Stimulated activated naive B cell treated with anti-CD40 and anti-IgM and Interleukin-4, amounts not matched to agents 10 μg/mL and 1 μg/mL and 100 μg/mL, for 72 hours (primary cell): ENCODE data around the gene ARHGEF10L.

Experiments
- ATAC-seq, 2 donors: fragments of 150-1000 bp; cut with Tn5 transposase; replicated peaks; 2 replicates each; pipeline ENCODE4 v1.10.0; 2021; ENCODE audit warnings: moderate library complexity in 1 of 2
- DNase-seq: peaks from one replicate; pipeline ENCODE4 v3.0.0; 2021
- H3K27ac Mint-ChIP-seq: one replicate; pipeline ENCODE4 v1.8.0; 2022; ENCODE audit warnings: mild to moderate bottlenecking, mixed read lengths
- H3K27me3 Mint-ChIP-seq, 2 donors: one replicate each; pipeline ENCODE4 v1.8.0; 2022; ENCODE audit warnings: mixed read lengths in 2 of 2
- H3K36me3 Mint-ChIP-seq, 2 donors: one replicate each; pipeline ENCODE4 v1.8.0; 2022; ENCODE audit warnings: mixed read lengths in 2 of 2, mild to moderate bottlenecking in 1 of 2
- H3K4me1 Mint-ChIP-seq, 2 donors: one replicate each; pipeline ENCODE4 v1.8.0; 2022; ENCODE audit warnings: mixed read lengths in 2 of 2, mild to moderate bottlenecking in 1 of 2
- H3K4me3 Mint-ChIP-seq, 2 donors: one replicate each; pipeline ENCODE4 v1.8.0; 2022; ENCODE audit warnings: mild to moderate bottlenecking in 2 of 2, mixed read lengths in 2 of 2, moderate library complexity in 1 of 2
- H3K9me3 Mint-ChIP-seq, 2 donors: one replicate each; pipeline ENCODE4 v1.8.0; 2022; ENCODE audit warnings: mixed read lengths in 2 of 2, mild to moderate bottlenecking in 1 of 2

ARHGEF10L gene

DNA sequence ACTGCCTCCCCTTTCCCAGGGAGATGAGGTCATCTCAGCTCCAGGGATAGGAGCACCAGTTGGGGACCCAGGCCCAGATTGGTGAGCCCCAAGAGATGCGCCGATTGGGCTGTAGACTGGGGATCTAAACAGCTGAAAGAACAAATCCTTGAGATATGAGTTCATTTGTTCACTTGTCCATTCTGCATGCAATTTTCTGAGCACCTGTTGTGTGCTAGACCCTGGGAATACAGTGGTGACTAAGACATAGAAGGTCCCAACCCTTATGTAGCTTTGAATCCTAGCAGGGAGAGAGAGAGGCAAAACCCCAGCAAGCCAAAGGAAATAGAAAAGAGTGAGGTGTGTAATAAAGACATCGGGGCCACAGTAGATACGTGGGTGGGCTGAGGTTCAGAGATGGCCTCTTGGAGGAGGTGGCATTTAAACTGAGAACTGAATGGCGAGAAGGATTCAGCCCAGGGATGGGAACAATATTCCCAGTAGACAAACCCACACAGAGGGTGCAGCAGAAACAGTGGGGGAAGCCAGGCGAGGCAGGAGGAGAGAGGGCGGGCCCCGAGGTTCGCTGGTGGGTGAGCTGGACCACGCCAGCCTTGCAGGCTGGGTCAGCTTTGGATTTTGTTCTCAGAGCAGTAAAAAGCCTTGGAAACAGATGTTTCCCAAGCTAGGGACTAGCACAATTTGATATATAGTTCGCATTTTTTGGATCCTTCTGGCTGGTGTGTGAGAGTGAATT is 110.0 kb downstream of the ARHGEF10L start:
- Mint-ChIP-seq H3K4me3 (no peak overlapping the region), H3K27ac (no peak overlapping the region), H3K27me3 (peaks cover 0 to 1% of the 10 kb centered on the region in 2 donors), H3K36me3 (no peaks in the 10 kb centered on the region), H3K4me1 (no peaks in the 10 kb centered on the region), H3K9me3 (no peaks in the 10 kb centered on the region)
- DNase-seq (no peak), ATAC-seq (no peak)

DNA sequence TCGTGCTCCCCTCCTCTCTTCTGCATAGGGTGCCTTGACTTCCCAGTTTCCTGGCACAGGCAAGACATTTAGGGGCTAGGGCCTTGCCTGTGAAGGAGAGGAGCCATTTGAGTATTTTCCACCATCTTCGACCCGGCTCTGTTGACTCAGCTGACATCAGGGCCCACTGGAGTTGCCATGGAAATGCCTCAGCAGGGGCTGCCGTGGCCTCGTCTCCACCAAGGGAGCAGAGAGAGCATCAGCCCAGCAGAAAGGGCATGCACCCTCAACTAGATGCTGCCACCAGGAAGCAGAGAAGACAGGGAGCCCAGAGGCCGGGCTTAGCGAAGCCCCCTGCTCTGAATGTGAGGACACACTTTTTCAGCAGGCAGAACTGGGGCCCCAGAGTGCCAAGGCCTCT is 113.8 kb downstream of the ARHGEF10L start:
- no peaks in the 10 kb centered on the region for H3K4me1 Mint-ChIP-seq
- ATAC-seq (no peak), DNase-seq (no peak)
- H3K9me3 Mint-ChIP-seq: no peaks in the 10 kb centered on the region
- no peaks in the 10 kb centered on the region for H3K36me3 Mint-ChIP-seq
- no peaks in the 10 kb centered on the region for H3K27me3 Mint-ChIP-seq
- no peak overlapping the region for H3K4me3 Mint-ChIP-seq
- no peak overlapping the region for H3K27ac Mint-ChIP-seq

DNA sequence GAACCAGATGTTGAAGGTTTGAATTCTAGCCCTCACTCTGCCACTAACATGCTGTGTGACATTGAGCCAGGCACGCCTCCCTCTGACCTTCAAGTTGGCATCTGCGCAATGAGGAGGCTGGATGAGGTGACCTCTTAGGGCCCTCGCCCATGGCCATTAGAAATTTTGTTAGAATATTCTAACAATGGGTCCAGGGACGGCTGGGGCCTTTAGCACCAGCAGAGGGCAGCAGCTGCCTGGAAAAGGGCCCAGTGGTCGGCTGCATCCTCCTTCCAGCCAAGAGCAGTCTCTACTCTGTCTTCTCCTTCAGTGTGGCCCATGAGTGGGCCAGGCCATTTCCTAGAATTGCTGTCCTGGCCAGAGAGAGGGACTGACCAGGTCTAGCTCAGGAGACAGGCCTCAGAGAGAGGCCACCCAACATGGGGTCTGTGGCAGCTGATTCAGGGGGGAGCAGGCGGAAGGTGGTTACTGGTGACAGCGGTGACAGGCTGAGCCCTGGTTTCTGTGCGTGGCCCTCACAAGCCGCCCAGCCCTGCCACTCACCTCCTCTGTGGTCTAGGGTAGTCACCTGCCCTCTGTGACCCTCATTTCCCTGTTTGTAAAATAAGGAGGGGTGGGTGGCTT is 114.3 kb downstream of the ARHGEF10L start:
- Mint-ChIP-seq H3K9me3 (no peaks in the 10 kb centered on the region), H3K27me3 (no peaks in the 10 kb centered on the region), H3K27ac (no peak overlapping the region), H3K4me1 (peaks cover 0 to 2% of the 10 kb centered on the region in 2 donors), H3K4me3 (no peak overlapping the region), H3K36me3 (no peaks in the 10 kb centered on the region)
- DNase-seq (no peak), ATAC-seq (peak; percentile 77 to 90)

DNA sequence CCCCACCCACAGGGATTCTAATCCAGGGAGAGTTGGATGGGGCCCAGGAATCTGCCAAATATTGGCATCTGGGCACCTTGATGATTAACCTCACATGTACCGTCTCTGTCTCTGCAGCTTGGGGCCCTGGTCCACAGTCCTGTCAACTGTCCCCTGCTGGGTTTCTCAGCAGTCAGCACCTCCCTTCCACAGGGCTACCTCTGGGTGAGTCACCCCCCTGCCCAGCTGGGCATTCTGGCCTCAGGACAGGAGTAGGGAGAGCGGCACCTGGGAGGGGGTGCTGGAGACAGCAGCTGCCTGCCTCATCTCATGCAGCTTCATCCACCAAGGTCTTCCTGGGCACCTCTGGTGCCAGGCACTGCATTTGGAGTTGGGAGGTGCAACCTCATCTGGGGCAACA is 115.0 kb downstream of the ARHGEF10L start:
- Mint-ChIP-seq H3K4me1 (peaks cover 0 to 4% of the 10 kb centered on the region in 2 donors), H3K36me3 (no peaks in the 10 kb centered on the region), H3K9me3 (no peaks in the 10 kb centered on the region), H3K4me3 (no peak overlapping the region), H3K27me3 (no peaks in the 10 kb centered on the region), H3K27ac (no peak overlapping the region)
- ATAC-seq: no peak
- DNase-seq: no peak

DNA sequence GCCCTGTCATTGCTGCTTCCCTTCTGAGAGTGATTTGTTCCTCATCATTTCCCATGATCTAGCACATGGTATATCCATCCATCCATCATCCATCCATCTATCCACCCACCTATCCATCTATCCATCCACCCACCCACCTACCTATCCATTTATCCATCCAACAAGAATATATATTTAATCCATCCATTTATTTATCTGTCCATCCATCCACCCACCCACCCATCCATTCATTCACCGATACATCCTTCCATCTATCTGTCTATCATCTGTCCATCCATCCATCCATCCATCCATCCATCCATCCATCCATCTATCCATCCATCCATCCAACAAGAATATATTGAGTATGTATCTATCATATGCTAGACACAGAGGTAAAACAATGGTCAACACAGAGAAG is 115.7 kb downstream of the ARHGEF10L start:
- Mint-ChIP-seq H3K27me3 (no peaks in the 10 kb centered on the region), H3K4me1 (peaks cover 0 to 4% of the 10 kb centered on the region in 2 donors), H3K36me3 (no peaks in the 10 kb centered on the region), H3K9me3 (no peaks in the 10 kb centered on the region), H3K27ac (no peak overlapping the region), H3K4me3 (no peak overlapping the region)
- DNase-seq (no peak), ATAC-seq (no peak)

DNA sequence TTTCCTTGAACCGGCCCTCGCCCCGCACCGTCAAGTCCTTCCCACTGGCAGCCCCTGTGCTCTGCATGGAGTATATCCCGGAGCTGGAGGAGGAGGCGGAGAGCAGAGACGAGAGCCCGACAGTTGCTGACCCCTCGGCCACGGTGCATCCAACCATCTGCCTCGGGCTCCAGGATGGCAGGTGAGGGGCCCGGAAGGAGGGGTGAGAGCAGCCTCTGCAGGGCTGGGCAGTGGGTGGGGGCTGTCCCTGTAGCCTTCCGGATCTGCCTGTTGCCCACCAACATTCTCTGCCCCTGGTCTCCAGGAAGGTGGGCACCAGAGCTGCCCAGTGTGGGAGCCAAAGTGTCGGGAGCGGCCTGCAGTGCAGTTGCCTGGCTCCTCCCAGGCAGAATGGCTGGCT is 116.4 kb downstream of the ARHGEF10L start:
- H3K36me3 Mint-ChIP-seq: no peaks in the 10 kb centered on the region
- ATAC-seq: no peak
- no peak overlapping the region for H3K4me3 Mint-ChIP-seq
- no peak overlapping the region for H3K27ac Mint-ChIP-seq
- no peak for DNase-seq
- no peaks in the 10 kb centered on the region for H3K9me3 Mint-ChIP-seq
- H3K4me1 Mint-ChIP-seq: peaks cover 0 to 4% of the 10 kb centered on the region in 2 donors
- H3K27me3 Mint-ChIP-seq: no peaks in the 10 kb centered on the region

DNA sequence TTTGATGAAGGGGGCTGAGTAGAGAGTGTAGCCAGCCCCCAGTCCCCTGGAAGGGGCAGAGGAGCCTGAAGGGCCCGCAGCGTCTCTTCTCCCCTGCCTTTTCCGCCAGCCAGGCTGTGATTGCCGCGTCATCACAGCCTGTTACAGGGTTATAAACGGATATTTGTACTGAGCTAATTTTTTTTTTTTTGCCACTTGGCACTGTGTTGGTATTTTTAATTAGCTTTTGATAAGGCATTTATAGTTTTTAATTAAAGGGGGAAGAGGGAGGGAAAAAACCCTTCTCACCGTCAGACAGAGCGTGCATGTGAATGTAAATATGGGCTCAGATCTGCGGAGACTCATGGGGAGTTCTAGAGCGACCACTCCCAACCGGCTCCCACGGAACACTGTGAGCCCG is 117.9 kb downstream of the ARHGEF10L start:
- H3K36me3 Mint-ChIP-seq: no peaks in the 10 kb centered on the region
- no peak for DNase-seq
- peaks cover 0 to 4% of the 10 kb centered on the region in 2 donors for H3K4me1 Mint-ChIP-seq

DNA sequence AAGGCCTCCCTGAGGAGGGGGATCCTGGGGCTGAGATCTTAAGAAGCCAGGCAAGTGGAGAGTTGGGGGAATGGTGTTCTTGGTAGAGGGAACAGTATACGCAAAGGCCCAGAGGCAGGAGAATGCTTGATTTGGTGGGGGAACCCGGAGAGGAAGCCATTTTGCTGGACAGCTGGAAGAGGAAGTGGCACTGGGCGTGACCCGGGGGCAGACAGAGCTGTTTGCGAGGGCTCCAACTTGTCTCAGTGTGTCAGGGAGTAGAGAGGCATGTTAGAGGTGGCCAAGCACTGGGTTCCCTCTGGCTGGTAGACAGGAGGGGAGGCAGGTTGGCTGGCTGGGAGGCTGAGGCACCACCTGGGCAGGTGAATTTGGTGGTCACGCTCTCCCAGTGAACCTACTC is 119.3 kb downstream of the ARHGEF10L start:
- DNase-seq: no peak
- H3K4me1 Mint-ChIP-seq: peaks cover 0 to 4% of the 10 kb centered on the region in 2 donors
- no peaks in the 10 kb centered on the region for H3K36me3 Mint-ChIP-seq
- peaks cover 0 to 9% of the 10 kb centered on the region in 2 donors for H3K27me3 Mint-ChIP-seq
- peak overlapping the region; percentile 33 for H3K27ac Mint-ChIP-seq
- ATAC-seq: no peak
- no peak overlapping the region for H3K4me3 Mint-ChIP-seq
- no peaks in the 10 kb centered on the region for H3K9me3 Mint-ChIP-seq

More for the DNA sequence above, 117.9 kb downstream of the ARHGEF10L start:
- Mint-ChIP-seq H3K4me3 (no peak overlapping the region), H3K27ac (no peak overlapping the region), H3K27me3 (peaks cover 0 to 9% of the 10 kb centered on the region in 2 donors), H3K9me3 (no peaks in the 10 kb centered on the region)
- ATAC-seq: no peak

DNA sequence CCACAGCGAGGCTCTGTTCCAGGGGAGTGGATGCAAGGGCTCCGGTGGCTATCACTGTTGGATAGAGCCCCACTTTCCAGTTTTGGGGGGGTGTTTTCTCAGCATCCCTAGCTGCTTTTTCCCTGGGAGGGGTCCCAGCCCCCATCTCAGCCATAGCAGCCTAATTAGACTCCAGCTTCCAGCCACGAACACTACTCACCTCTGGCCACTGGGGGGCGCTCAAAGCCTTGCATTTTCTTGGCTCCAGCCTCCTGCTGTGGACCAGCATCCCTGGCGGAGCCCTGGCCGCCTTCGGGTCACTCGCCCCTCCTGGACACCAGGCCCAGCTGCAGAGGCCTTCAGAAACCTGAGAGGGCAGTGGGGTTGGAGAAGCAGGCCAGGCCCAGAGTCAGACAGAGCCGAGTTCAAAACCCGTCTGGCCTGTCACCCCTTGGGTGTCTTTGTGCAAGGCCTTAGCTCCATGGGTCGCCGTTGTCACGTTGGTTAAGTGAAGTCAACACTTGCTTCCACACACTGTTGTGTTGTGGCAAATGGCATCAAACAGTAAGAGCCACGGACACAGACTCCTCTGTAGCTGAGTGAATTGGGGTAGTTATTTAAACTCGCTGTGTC is 122.2 kb downstream of the ARHGEF10L start:
- peaks cover 0 to 9% of the 10 kb centered on the region in 2 donors for H3K27me3 Mint-ChIP-seq
- H3K4me1 Mint-ChIP-seq: peaks cover 0 to 4% of the 10 kb centered on the region in 2 donors
- no peaks in the 10 kb centered on the region for H3K36me3 Mint-ChIP-seq
- H3K9me3 Mint-ChIP-seq: no peaks in the 10 kb centered on the region
- no peak overlapping the region for H3K27ac Mint-ChIP-seq
- DNase-seq: peak; percentile 51
- peak; percentile 62 to 68 for ATAC-seq
- no peak overlapping the region for H3K4me3 Mint-ChIP-seq

DNA sequence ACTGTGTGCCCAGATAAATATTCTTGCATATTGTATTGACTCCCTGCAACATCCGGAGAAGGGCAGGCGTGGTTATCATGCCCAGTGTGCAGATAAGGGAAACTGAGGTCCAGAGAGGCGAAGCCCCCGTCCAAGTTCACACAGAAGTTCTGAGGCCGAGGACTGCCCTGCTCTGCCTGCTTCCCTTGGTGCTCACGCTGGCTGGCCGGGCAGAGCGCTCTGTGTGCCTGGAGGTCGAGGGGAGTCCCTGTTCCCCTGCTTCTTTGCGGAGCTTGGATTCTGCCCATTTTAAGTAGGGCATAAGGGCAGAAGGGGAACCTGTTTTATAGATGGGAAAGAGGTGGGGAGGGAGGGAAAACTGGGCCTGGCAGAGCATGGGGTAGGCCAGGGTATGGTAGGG is 122.8 kb downstream of the ARHGEF10L start:
- Mint-ChIP-seq H3K4me3 (no peak overlapping the region), H3K27me3 (peaks cover 0 to 9% of the 10 kb centered on the region in 2 donors), H3K27ac (no peak overlapping the region), H3K9me3 (no peaks in the 10 kb centered on the region), H3K4me1 (peaks cover 0 to 4% of the 10 kb centered on the region in 2 donors), H3K36me3 (no peaks in the 10 kb centered on the region)
- no peak for DNase-seq
- ATAC-seq: no peak

DNA sequence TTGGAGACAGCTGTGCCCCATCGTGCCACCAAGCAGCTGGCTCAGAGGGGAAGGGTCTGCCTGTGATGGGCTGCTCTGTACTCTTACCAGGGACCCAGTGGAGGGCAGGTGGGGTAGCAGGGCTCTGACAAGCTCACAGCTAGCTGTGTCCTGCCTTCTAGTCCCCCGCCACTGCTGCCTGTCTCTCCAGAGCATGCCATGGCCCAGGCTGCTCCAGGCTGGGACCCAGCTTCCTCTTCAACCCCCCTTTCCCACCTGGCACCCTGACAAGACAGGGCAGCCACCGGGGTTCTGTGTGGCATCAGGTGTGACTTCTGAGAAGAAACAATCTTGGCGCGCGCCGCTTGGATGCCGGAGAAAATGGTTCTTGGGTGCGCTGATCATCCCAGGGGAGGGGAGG is 123.3 kb downstream of the ARHGEF10L start:
- Mint-ChIP-seq H3K9me3 (no peaks in the 10 kb centered on the region), H3K27ac (no peak overlapping the region), H3K4me3 (no peak overlapping the region), H3K27me3 (peaks cover 0 to 9% of the 10 kb centered on the region in 2 donors), H3K36me3 (no peaks in the 10 kb centered on the region), H3K4me1 (peaks cover 0 to 4% of the 10 kb centered on the region in 2 donors)
- no peak for DNase-seq
- no peak for ATAC-seq

DNA sequence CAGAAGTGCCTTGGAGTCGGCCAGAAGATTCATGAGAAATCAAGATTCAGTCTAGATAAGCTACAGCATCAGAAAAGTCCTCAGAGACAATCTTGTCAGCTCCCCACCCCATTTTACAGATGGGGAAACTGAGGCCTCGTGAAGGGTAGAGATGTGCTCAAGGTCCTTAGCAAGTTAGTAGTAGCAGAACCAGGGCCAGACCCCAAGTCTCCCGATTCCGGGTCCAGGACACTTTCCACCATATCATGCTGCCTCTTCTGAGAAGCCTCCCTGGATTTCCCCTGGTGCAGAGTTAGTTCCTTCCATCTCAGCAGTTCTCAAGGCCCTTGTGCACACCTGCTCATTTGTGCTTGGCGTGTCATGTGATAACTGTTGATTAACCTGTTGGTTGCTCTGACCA is 124.1 kb downstream of the ARHGEF10L start:
- Mint-ChIP-seq H3K4me1 (peaks cover 0 to 4% of the 10 kb centered on the region in 2 donors), H3K9me3 (no peaks in the 10 kb centered on the region), H3K36me3 (no peaks in the 10 kb centered on the region), H3K27me3 (peaks cover 0 to 9% of the 10 kb centered on the region in 2 donors), H3K4me3 (no peak overlapping the region), H3K27ac (no peak overlapping the region)
- ATAC-seq: peak in 1 of 2 donors; percentile 28
- DNase-seq: no peak

DNA sequence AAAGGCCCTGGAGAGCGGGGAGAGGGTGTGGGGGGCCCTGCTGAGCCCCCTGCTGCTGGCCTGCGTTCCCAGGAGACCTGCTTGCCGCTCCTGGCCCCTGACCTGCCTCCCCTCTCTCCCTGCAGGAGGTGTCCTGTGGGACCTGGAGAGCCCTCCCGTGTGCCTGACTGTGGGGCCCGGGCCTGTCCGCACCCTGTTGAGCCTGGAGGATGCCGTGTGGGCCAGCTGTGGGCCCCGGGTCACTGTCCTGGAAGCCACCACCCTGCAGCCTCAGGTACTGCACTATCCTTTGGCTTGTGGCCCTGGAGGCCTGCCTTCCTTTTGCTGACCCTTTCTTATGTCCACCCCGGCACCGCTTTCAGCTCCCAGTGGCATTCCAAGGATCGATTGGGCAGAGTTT is 124.8 kb downstream of the ARHGEF10L start:
- H3K36me3 Mint-ChIP-seq: no peaks in the 10 kb centered on the region
- ATAC-seq: no peak
- peaks cover 0 to 9% of the 10 kb centered on the region in 2 donors for H3K27me3 Mint-ChIP-seq
- no peak for DNase-seq
- H3K4me3 Mint-ChIP-seq: no peak overlapping the region
- no peaks in the 10 kb centered on the region for H3K4me1 Mint-ChIP-seq
- no peak overlapping the region for H3K27ac Mint-ChIP-seq
- H3K9me3 Mint-ChIP-seq: no peaks in the 10 kb centered on the region

DNA sequence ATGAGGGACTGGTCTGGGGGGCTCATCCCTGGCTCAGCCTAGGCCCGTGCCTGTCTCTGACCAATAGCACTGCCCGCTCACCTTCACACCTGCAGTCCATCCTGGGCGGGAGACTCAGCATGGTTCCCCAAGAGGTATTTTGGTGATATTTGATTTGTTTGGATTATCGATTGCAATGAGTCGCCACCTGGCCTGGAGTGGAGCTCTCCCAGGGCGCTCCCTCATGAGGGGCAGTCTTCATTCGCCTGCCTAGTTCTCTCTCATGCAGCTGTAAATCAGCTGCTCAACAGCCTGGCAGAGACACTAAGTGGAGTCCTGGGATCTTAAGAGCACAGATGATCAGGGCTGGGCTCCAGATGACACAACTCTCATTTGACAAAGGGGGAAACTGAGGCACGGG is 125.6 kb downstream of the ARHGEF10L start:
- ATAC-seq: no peak
- no peaks in the 10 kb centered on the region for H3K4me1 Mint-ChIP-seq

More for the DNA sequence above, 125.6 kb downstream of the ARHGEF10L start:
- H3K4me3 Mint-ChIP-seq: no peak overlapping the region
- H3K9me3 Mint-ChIP-seq: no peaks in the 10 kb centered on the region
- no peak for DNase-seq
- peaks cover 0 to 9% of the 10 kb centered on the region in 2 donors for H3K27me3 Mint-ChIP-seq
- no peak overlapping the region for H3K27ac Mint-ChIP-seq
- no peaks in the 10 kb centered on the region for H3K36me3 Mint-ChIP-seq
